ENCODE results near the gene DGKG.

Gene DGKG

GRCh38 chr3:186381424-186382216 is 19.6 kb upstream of the DGKG start:
- H3K4me3 ChIP-seq (replicated peaks; ENCODE audit: low read depth, low read length) = no peak overlapping the region
- no peak for DNase-seq (ENCODE audit: low read depth)
- no peak for TF ChIP-seq CTCF (IDR thresholded peaks at IDR 0.05; ENCODE audit: low read length, missing control alignments)

GRCh38 chr3:186380622-186381380 is 18.8 kb upstream of the DGKG start:
- peak; percentile 7 for DNase-seq (ENCODE audit: low read depth)
- no peak for TF ChIP-seq CTCF (IDR thresholded peaks at IDR 0.05; ENCODE audit: low read length, missing control alignments)
- no peak overlapping the region for H3K4me3 ChIP-seq (replicated peaks; ENCODE audit: low read depth, low read length)

GRCh38 chr3:186375443-186375842 is 13.4 kb upstream of the DGKG start:
- no peak for TF ChIP-seq CTCF (IDR thresholded peaks at IDR 0.05; ENCODE audit: low read length, missing control alignments)
- no peak overlapping the region for H3K4me3 ChIP-seq (replicated peaks; ENCODE audit: low read depth, low read length)
- no peak for DNase-seq (ENCODE audit: low read depth)

- no peak overlapping the region for H3K4me3 ChIP-seq (replicated peaks; ENCODE audit: low read depth, low read length)
- no peak for DNase-seq (ENCODE audit: low read depth)
These were observed 12.3 kb upstream of the DGKG start for GRCh38 chr3:186374376-186374775.

GRCh38 chr3:186369217-186369616 is 7.2 kb upstream of the DGKG start:
- DNase-seq (ENCODE audit: low read depth) = no peak
- no peak for TF ChIP-seq CTCF (IDR thresholded peaks at IDR 0.05; ENCODE audit: low read length, missing control alignments)
- no peak overlapping the region for H3K4me3 ChIP-seq (replicated peaks; ENCODE audit: low read depth, low read length)

More at GRCh38 chr3:186374376-186374775, 12.3 kb upstream of the DGKG start:
- no peak for TF ChIP-seq CTCF (IDR thresholded peaks at IDR 0.05; ENCODE audit: low read length, missing control alignments)

GRCh38 chr3:186368717-186369116 is 6.7 kb upstream of the DGKG start:
- no peak overlapping the region for H3K4me3 ChIP-seq (replicated peaks; ENCODE audit: low read depth, low read length)
- TF ChIP-seq CTCF (IDR thresholded peaks at IDR 0.05; ENCODE audit: low read length, missing control alignments) = no peak
- DNase-seq (ENCODE audit: low read depth) = no peak

Data from fibroblast of pulmonary artery (primary cell).